GM12878 (cell line): ENCODE measurements around the gene CKS2. TPM values are rescaled to one million over a fixed set of nuclear protein-coding genes. Genes with fewer than 3 reads are reported as not detected.

ENCODE experiments used
- ATAC-seq: fragments of 200-7000 bp; cut with Tn5 transposase; 3 replicates; pipeline ENCODE4 v1.9.1; 2020; ENCODE audit warnings: mild to moderate bottlenecking, moderate library complexity
- BruUV-seq: library from RNA; stranded (reverse); fragments of 400-500 nt; replicated peaks from 2 replicates; lab custom pipeline; 2021; lab: Mats Ljungman, UMichigan
- CTCF ChIA-PET: fragments of 300-600 bp; sonication (Branson Sonifier 250); formaldehyde crosslinking; extraction: SDS; loops from one replicate; lab custom pipeline; 2021; ENCODE audit warnings: inconsistent platforms; lab: Yijun Ruan, JAX
- POLR2A ChIA-PET: fragments of 350-600 bp; formaldehyde crosslinking; extraction: SDS; loops from one replicate; lab custom pipeline; 2021; ENCODE audit warnings: inconsistent platforms; lab: Charles Lee
- RAD21 ChIA-PET: fragments of 300-600 bp; sonication (Branson Sonifier 250); formaldehyde crosslinking; loops from one replicate; lab custom pipeline; 2023; ENCODE audit warnings: antibody characterized with exemption; ENCODE audit not compliant: unreplicated experiment; lab: Charles Lee
- SMC1A ChIA-PET: fragments of 300-600 bp; sonication (Branson Sonifier 250); formaldehyde crosslinking; loops from one replicate; lab custom pipeline; 2023; ENCODE audit not compliant: unreplicated experiment, uncharacterized antibody; lab: Charles Lee
- DNase-seq: peaks from one replicate; pipeline ENCODE4 v3.0.0-alpha.2; 2011; ENCODE audit warnings: low read depth, low spot score
- FAIRE-seq: peaks from 3 replicates; lab custom pipeline; 2011; peaks lifted over from hg19 to GRCh38; lab: Jason Lieb, UNC
- H2AFZ ChIP-seq: 2 replicates; pipeline ENCODE4 v1.6.0; 2011; ENCODE audit warnings: low read depth, low read length, control low read depth; ENCODE audit not compliant: control insufficient read depth
- H3K27ac ChIP-seq: 2 replicates; pipeline ENCODE4 v1.5.1; 2011; ENCODE audit warnings: control low read depth; ENCODE audit not compliant: control insufficient read depth, insufficient read depth
- H3K27me3 ChIP-seq, 2 experiments: replicated peaks in 1 of 2; 2 replicates each; pipeline versions ENCODE4 v1.6.0 to v1.6.1; 2011; ENCODE audit warnings: low read length in 1 of 2; ENCODE audit not compliant: control insufficient read depth in 2 of 2, insufficient read depth in 2 of 2
- H3K36me3 ChIP-seq, 2 experiments: 2 replicates each; pipeline ENCODE4 v1.5.1; 2011; ENCODE audit warnings: low read length in 1 of 2; ENCODE audit not compliant: control insufficient read depth in 2 of 2, insufficient read depth in 2 of 2
- H3K4me1 ChIP-seq: 2 replicates; pipeline ENCODE4 v1.6.1; 2011; ENCODE audit warnings: mild to moderate bottlenecking, low read length, moderate library complexity, mixed read lengths; ENCODE audit not compliant: control insufficient read depth, insufficient read depth
- H3K4me2 ChIP-seq: 2 replicates; pipeline ENCODE4 v1.6.0; 2011; ENCODE audit warnings: control low read depth; ENCODE audit not compliant: control insufficient read depth, insufficient read depth
- H3K4me3 ChIP-seq: fragments of 200-600 bp; sonication (generic); 2 replicates; pipeline ENCODE4 v1.5.1; 2016
- H3K79me2 ChIP-seq: 2 replicates; pipeline ENCODE4 v1.6.0; 2011; ENCODE audit warnings: low read length; ENCODE audit not compliant: control insufficient read depth, insufficient read depth
- H3K9ac ChIP-seq: 2 replicates; pipeline ENCODE4 v1.8.0; 2011; ENCODE audit warnings: low read length, control low read depth, mixed read lengths; ENCODE audit not compliant: control insufficient read depth, insufficient read depth
- H3K9me3 ChIP-seq: replicated peaks from 3 replicates; pipeline ENCODE4 v1.5.1; 2011; ENCODE audit warnings: mild to moderate bottlenecking, low read length; ENCODE audit not compliant: control insufficient read depth, insufficient read depth
- H4K20me1 ChIP-seq: 2 replicates; pipeline ENCODE4 v1.6.0; 2011; ENCODE audit not compliant: control insufficient read depth, insufficient read depth
- ASH2L ChIP-seq: fragments of 300-600, 200-600 bp; sonication (generic); IDR thresholded peaks from 2 replicates; pipeline ENCODE4 v1.6.1; 2017; ENCODE audit warnings: low read depth, mild to moderate bottlenecking, borderline replicate concordance
- CEBPB ChIP-seq, 2 experiments: fragments of 150-350 bp in 1 of 2; IDR thresholded peaks; 2 replicates each; pipeline ENCODE4 v1.6.1; 2012 to 2014; ENCODE audit warnings: low read depth in 2 of 2, low read length in 2 of 2, borderline replicate concordance in 1 of 2, inconsistent platforms in 1 of 2
- E2F8 ChIP-seq: fragments of 450-650 bp; IDR thresholded peaks from 2 replicates; pipeline ENCODE4 v1.6.1; 2018; ENCODE audit warnings: mild to moderate bottlenecking, low read depth, moderate library complexity; ENCODE audit not compliant: partially characterized antibody
- FOS ChIP-seq: IDR thresholded peaks from 3 replicates; pipeline ENCODE4 v1.6.1; 2011; ENCODE audit warnings: borderline replicate concordance; ENCODE audit not compliant: insufficient read length; ENCODE audit errors: extremely low read depth
- GATAD2B ChIP-seq: fragments of 450-650 bp; conservative IDR thresholded peaks from 2 replicates; pipeline ENCODE4 v1.6.1; 2017; ENCODE audit warnings: low read depth, mild to moderate bottlenecking, moderate library complexity
- MTA3 ChIP-seq: IDR thresholded peaks from 2 replicates; pipeline ENCODE4 v1.6.1; 2012; ENCODE audit warnings: low read length, inconsistent platforms, borderline replicate concordance
- NFYA ChIP-seq: IDR thresholded peaks from 2 replicates; pipeline ENCODE4 v1.6.1; 2011; ENCODE audit warnings: low read depth, mild to moderate bottlenecking, low read length, improper control_type of control experiment, borderline replicate concordance
- PKNOX1 ChIP-seq: fragments of 450-650 bp; IDR thresholded peaks from 2 replicates; pipeline ENCODE4 v1.6.1; 2016; ENCODE audit warnings: mild to moderate bottlenecking
- POLR2AphosphoS2 ChIP-seq: IDR thresholded peaks from 2 replicates; pipeline ENCODE4 v1.6.1; 2011; ENCODE audit warnings: low read depth, mild to moderate bottlenecking, low read length, improper control_type of control experiment, moderate library complexity
- RCOR1 ChIP-seq: conservative IDR thresholded peaks from 2 replicates; pipeline ENCODE4 v1.6.1; 2012; ENCODE audit warnings: low read depth, low read length, improper control_type of control experiment
- SMC3 ChIP-seq: IDR thresholded peaks from 2 replicates; pipeline ENCODE4 v1.6.1; 2011; ENCODE audit warnings: low read length, improper control_type of control experiment, borderline replicate concordance
- SRF ChIP-seq, 2 experiments: IDR thresholded peaks; 2 replicates each; pipeline ENCODE4 v1.6.1; 2011; ENCODE audit warnings: low read depth in 2 of 2, low read length in 2 of 2, mild to moderate bottlenecking in 1 of 2, moderate library complexity in 1 of 2
- ZNF217 ChIP-seq: fragments of 450-650 bp; IDR thresholded peaks from 2 replicates; pipeline ENCODE4 v1.6.1; 2017; ENCODE audit warnings: antibody characterized with exemption, mild to moderate bottlenecking
- ZSCAN29 ChIP-seq: fragments of 450-650 bp; IDR thresholded peaks from 2 replicates; pipeline ENCODE4 v1.6.1; 2017; ENCODE audit warnings: mild to moderate bottlenecking, moderate library complexity
- WGBS: methylation state at CpG from one replicate; pipeline ENCODE4 v1.1.6; 2016; ENCODE audit warnings: low lambda C conversion rate; ENCODE audit not compliant: insufficient replicate concordance, insufficient coverage; ENCODE audit errors: missing lambda C conversion rate; 5-methylcytosine and 5-hydroxymethylcytosine counted together
- in situ Hi-C: fragments of 300-500 bp; cut with MboI; formaldehyde crosslinking; loops from 9 replicates; pipeline ENCODE4 v1.14.3; 2018; ENCODE audit warnings: mixed read lengths
- intact Hi-C: fragments of 100-400 bp; cut with micrococcal nuclease; formaldehyde crosslinking; loops from one replicate; pipeline ENCODE4 v1.14.2; 2022; ENCODE audit not compliant: unreplicated experiment
- polyA plus RNA-seq, 11 experiments: library from polyadenylated mRNA; depleted of rRNA in 4 of 11; unstranded in 6 of 11; stranded (reverse) in 5 of 11; fragments of >200 nt; fragmentation: Nextera tagmentation in 4 of 11; fragmentation: Illumina TruSeq in 1 of 11; extraction: Ambion mirVana in 4 of 11; extraction: Trizol in 1 of 11; gene quantifications; 1 replicate in 1 of 11; 2 replicates in 10 of 11; pipeline versions ENCODE4 v1.2.1 to v1.2.3, GENCODE V29; 2011 to 2016; ENCODE audit warnings: inconsistent platforms in 2 of 11, missing spikeins in 2 of 11, low read depth in 1 of 11
- total RNA-seq, 4 experiments: library from RNA; depleted of rRNA in 3 of 4; stranded (reverse); fragments of >200 nt in 3 of 4; fragmentation: Illumina TruSeq in 1 of 4; extraction: Trizol in 1 of 4; gene quantifications; 2 replicates each; pipeline versions ENCODE4 v1.2.1 to v1.2.3, GENCODE V29; 2013 to 2021
- TF ChIP-seq, protein P1 (sequence below): IDR thresholded peaks from 2 replicates; pipeline ENCODE4 v1.6.1; 2011; ENCODE audit warnings: low read depth, low read length, improper control_type of control experiment, borderline replicate concordance
- TF ChIP-seq, protein P2 (sequence below): fragments of 450-650 bp; IDR thresholded peaks from 2 replicates; pipeline ENCODE4 v1.6.1; 2017; ENCODE audit warnings: antibody characterized with exemption, mild to moderate bottlenecking, moderate library complexity

Gene CKS2
- total and polyA plus RNA-seq, 10 of the 15 experiments (the other 5 are each of a cell fraction or from before 2014, with no cell fraction given) = 172 to 1,251 (median 503) TPM

DNA sequence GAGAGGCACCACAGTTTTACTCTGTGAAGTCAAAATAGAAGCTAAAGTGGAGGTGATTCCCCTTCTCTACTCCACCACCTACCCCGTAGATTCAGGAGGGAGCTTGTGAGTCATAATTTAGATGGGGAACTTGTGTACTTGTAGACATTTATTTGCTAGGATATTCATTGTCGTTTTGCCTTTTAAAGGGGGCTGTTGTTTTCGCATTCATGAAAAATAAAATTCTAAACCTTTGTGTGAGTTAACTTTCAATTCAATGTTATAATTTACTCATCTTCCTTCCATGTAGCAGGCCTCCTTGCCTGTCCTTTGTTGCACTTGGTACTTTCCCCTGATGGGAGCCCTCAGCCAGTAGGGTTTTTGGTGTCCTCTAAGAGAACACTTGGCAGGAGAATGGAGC lies 29.3 kb downstream of the CKS2 start:
- ChIA-PET CTCF (interaction anchor here (0.9 to 1.5 kb wide), 3 partner anchors 9 to 209 kb away, joined by 3 to 7 read pairs (median 5); no protein-coding TSS in a partner anchor), SMC1A (interaction anchor here (0.6 to 2.2 kb wide), 11 partner anchors 8 to 258 kb away, joined by 3 to 20 read pairs (median 3); no protein-coding TSS in a partner anchor), POLR2A (interaction anchor here (1.2 to 1.4 kb wide), 2 partner anchors 13 to 70 kb away, joined by 4 read pairs; no protein-coding TSS in a partner anchor), RAD21 (interaction anchor here (0.5 to 2.1 kb wide), 12 partner anchors 9 to 209 kb away, joined by 3 to 18 read pairs (median 4); partner anchors contain the start of gene SECISBP2)
- Histone ChIP-seq H3K4me2 (peak overlapping the region; percentile 80), H3K9ac (peak overlapping the region; percentile 57; the same call in 1 of the 2 replicates), H4K20me1 (no peaks in the 10 kb centered on the region), H3K79me2 (no peaks in the 10 kb centered on the region; the same call in 1 of the 2 replicates), H2AFZ (no peak overlapping the region; the same call in 1 of the 2 replicates), H3K27ac (peak overlapping the region; percentile 85), H3K4me3 (peak overlapping the region; percentile 37; the same call in 1 of the 2 replicates), H3K9me3 (peaks cover 2% of the 10 kb centered on the region; the same call in 1 of the 3 replicates), H3K27me3 (no peaks in the 10 kb centered on the region), H3K36me3 (peaks cover 4 to 26% of the 10 kb centered on the region in 2 experiments; a peak in 3 of 4 replicates), H3K4me1 (peaks cover 22% of the 10 kb centered on the region)
- FAIRE-seq (peak; percentile 85), ATAC-seq (peak; percentile 97), DNase-seq (peak; percentile 45)
- intact Hi-C loops (no loop called here), in situ Hi-C loops (no loop called here)
- WGBS = 3% methylated on average over 3 of the region's 3 CpGs
- BruUV-seq = no TSS peak
- TF ChIP-seq, protein P1, sequence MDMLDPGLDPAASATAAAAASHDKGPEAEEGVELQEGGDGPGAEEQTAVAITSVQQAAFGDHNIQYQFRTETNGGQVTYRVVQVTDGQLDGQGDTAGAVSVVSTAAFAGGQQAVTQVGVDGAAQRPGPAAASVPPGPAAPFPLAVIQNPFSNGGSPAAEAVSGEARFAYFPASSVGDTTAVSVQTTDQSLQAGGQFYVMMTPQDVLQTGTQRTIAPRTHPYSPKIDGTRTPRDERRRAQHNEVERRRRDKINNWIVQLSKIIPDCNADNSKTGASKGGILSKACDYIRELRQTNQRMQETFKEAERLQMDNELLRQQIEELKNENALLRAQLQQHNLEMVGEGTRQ = no peak
- no peak for TF ChIP-seq ZNF217
- TF ChIP-seq RCOR1 = no peak
- TF ChIP-seq POLR2AphosphoS2 = no peak
- no peak for TF ChIP-seq SRF (IDR thresholded peaks at IDR 0.05; ENCODE audit: low read depth in 2 of 2, low read length in 2 of 2)
- TF ChIP-seq SMC3 = no peak
- TF ChIP-seq ASH2L = no peak
- TF ChIP-seq ZSCAN29 = no peak
- no peak for TF ChIP-seq FOS
- TF ChIP-seq E2F8 = no peak
- TF ChIP-seq, protein P2, sequence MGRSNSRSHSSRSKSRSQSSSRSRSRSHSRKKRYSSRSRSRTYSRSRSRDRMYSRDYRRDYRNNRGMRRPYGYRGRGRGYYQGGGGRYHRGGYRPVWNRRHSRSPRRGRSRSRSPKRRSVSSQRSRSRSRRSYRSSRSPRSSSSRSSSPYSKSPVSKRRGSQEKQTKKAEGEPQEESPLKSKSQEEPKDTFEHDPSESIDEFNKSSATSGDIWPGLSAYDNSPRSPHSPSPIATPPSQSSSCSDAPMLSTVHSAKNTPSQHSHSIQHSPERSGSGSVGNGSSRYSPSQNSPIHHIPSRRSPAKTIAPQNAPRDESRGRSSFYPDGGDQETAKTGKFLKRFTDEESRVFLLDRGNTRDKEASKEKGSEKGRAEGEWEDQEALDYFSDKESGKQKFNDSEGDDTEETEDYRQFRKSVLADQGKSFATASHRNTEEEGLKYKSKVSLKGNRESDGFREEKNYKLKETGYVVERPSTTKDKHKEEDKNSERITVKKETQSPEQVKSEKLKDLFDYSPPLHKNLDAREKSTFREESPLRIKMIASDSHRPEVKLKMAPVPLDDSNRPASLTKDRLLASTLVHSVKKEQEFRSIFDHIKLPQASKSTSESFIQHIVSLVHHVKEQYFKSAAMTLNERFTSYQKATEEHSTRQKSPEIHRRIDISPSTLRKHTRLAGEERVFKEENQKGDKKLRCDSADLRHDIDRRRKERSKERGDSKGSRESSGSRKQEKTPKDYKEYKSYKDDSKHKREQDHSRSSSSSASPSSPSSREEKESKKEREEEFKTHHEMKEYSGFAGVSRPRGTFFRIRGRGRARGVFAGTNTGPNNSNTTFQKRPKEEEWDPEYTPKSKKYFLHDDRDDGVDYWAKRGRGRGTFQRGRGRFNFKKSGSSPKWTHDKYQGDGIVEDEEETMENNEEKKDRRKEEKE = peak; percentile 68; the same call in 1 of the 2 replicates
- no peak for TF ChIP-seq NFYA
- TF ChIP-seq MTA3 = no peak
- no peak for TF ChIP-seq CEBPB (IDR thresholded peaks at IDR 0.05; ENCODE audit: borderline replicate concordance in 1 of 2, low read depth in 2 of 2, low read length in 2 of 2)
- TF ChIP-seq GATAD2B = no peak
- no peak for TF ChIP-seq PKNOX1
